Osteoblast (primary cell): ENCODE measurements around the gene USF3. TPM values are rescaled to one million over a fixed set of nuclear protein-coding genes. Genes with fewer than 3 reads are reported as not detected.

ENCODE experiments used
- DNase-seq: peaks from one replicate; pipeline ENCODE4 v3.0.0; 2011; ENCODE audit warnings: low spot score, mixed read lengths; ENCODE audit not compliant: insufficient read length; ENCODE audit errors: missing footprints
- H2AFZ ChIP-seq: 2 replicates; pipeline ENCODE4 v1.6.0; 2011; ENCODE audit warnings: mild to moderate bottlenecking, low read length
- H3K27ac ChIP-seq: 2 replicates; pipeline ENCODE4 v1.5.1; 2011; ENCODE audit warnings: mild to moderate bottlenecking, low read depth, low read length, moderate library complexity
- H3K27me3 ChIP-seq: 2 replicates; pipeline ENCODE4 v1.6.0; 2012; ENCODE audit warnings: mild to moderate bottlenecking, control low read depth, inconsistent platforms, low read length, moderate library complexity; ENCODE audit not compliant: insufficient read depth
- H3K36me3 ChIP-seq: 2 replicates; pipeline ENCODE4 v1.5.1; 2011; ENCODE audit warnings: mild to moderate bottlenecking, low read length, control low read depth, moderate library complexity; ENCODE audit not compliant: insufficient read depth
- H3K4me1 ChIP-seq: 2 replicates; pipeline ENCODE4 v1.5.1; 2011; ENCODE audit warnings: mild to moderate bottlenecking, low read length, control low read depth, moderate library complexity; ENCODE audit not compliant: insufficient read depth
- H3K4me2 ChIP-seq: 2 replicates; pipeline ENCODE4 v1.6.0; 2011; ENCODE audit warnings: mild to moderate bottlenecking, low read length; ENCODE audit not compliant: insufficient read depth
- H3K4me3 ChIP-seq: fragments of 200-600 bp; sonication (generic); 3 replicates; pipeline ENCODE4 v1.5.1; 2012; ENCODE audit warnings: mild to moderate bottlenecking, low read length, inconsistent platforms; ENCODE audit not compliant: insufficient read depth
- H3K79me2 ChIP-seq: 2 replicates; pipeline ENCODE4 v1.6.0; 2012; ENCODE audit warnings: mild to moderate bottlenecking, low read length, control low read depth, inconsistent platforms; ENCODE audit not compliant: insufficient read depth
- H3K9me3 ChIP-seq: 2 replicates; pipeline ENCODE4 v1.5.1; 2011; ENCODE audit warnings: low read depth, low read length, control low read depth
- H4K20me1 ChIP-seq: 2 replicates; pipeline ENCODE4 v1.6.0; 2012; ENCODE audit warnings: mild to moderate bottlenecking, low read length, control low read depth; ENCODE audit not compliant: insufficient read depth
- total RNA-seq: library from RNA; depleted of rRNA; stranded (reverse); fragments of >200 nt; gene quantifications from 2 replicates; pipeline ENCODE4 v1.2.3, GENCODE V29; 2012
- TF ChIP-seq, protein P1 (sequence below): IDR thresholded peaks from 2 replicates; pipeline ENCODE4 v1.5.1; 2011; ENCODE audit warnings: mild to moderate bottlenecking, low read depth, low read length, moderate library complexity; ENCODE audit errors: extremely low read depth

Gene USF3
- total RNA-seq, 1 donor, result 10.5 TPM

DNA sequence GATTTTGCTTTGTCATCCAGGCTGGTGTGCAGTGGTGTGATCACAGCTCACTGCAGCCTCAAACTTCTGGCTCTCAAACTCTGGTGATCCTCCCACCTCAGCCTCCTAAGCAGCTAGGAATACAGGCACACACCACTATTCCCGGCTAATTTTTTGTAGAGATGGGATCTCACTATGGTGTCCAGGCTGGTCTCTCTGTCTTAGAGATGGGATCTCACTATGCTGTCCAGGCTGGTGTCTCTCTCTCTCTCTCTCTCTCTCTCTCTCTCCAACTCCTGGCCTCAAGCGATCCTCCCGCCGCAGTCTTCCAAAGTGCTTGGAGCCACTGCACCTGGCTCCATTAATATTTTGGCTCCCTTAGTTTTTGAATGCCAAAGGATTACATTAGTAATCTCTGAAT is 17.7 kb downstream of the USF3 start:
- Histone ChIP-seq H3K9me3 (no peaks in the 10 kb centered on the region), H3K27me3 (no peaks in the 10 kb centered on the region), H3K36me3 (peaks cover 8% of the 10 kb centered on the region), H2AFZ (no peak overlapping the region), H3K4me1 (no peaks in the 10 kb centered on the region), H3K79me2 (peaks cover 3% of the 10 kb centered on the region), H3K4me2 (no peak overlapping the region), H3K4me3 (no peak overlapping the region), H4K20me1 (peaks cover 13% of the 10 kb centered on the region), H3K27ac (no peak overlapping the region)
- TF ChIP-seq, protein P1, sequence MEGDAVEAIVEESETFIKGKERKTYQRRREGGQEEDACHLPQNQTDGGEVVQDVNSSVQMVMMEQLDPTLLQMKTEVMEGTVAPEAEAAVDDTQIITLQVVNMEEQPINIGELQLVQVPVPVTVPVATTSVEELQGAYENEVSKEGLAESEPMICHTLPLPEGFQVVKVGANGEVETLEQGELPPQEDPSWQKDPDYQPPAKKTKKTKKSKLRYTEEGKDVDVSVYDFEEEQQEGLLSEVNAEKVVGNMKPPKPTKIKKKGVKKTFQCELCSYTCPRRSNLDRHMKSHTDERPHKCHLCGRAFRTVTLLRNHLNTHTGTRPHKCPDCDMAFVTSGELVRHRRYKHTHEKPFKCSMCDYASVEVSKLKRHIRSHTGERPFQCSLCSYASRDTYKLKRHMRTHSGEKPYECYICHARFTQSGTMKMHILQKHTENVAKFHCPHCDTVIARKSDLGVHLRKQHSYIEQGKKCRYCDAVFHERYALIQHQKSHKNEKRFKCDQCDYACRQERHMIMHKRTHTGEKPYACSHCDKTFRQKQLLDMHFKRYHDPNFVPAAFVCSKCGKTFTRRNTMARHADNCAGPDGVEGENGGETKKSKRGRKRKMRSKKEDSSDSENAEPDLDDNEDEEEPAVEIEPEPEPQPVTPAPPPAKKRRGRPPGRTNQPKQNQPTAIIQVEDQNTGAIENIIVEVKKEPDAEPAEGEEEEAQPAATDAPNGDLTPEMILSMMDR, result no peak
- DNase-seq, result no peak

- no peaks in the 10 kb centered on the region for H3K9me3 ChIP-seq
- no peak overlapping the region for H2AFZ ChIP-seq
- no peaks in the 10 kb centered on the region for H3K4me1 ChIP-seq
- H3K36me3 ChIP-seq, result peaks cover 8% of the 10 kb centered on the region
- no peak overlapping the region for H3K4me2 ChIP-seq
- peaks cover 3% of the 10 kb centered on the region for H3K79me2 ChIP-seq
- no peak overlapping the region for H3K4me3 ChIP-seq
- no peaks in the 10 kb centered on the region for H3K27me3 ChIP-seq
- H4K20me1 ChIP-seq, result peaks cover 13% of the 10 kb centered on the region
- H3K27ac ChIP-seq, result no peak overlapping the region
- TF ChIP-seq, protein P1, result no peak
- no peak for DNase-seq
These were observed 18.7 kb downstream of the USF3 start for GRCh38 chr3:113677737-113678136.

DNA sequence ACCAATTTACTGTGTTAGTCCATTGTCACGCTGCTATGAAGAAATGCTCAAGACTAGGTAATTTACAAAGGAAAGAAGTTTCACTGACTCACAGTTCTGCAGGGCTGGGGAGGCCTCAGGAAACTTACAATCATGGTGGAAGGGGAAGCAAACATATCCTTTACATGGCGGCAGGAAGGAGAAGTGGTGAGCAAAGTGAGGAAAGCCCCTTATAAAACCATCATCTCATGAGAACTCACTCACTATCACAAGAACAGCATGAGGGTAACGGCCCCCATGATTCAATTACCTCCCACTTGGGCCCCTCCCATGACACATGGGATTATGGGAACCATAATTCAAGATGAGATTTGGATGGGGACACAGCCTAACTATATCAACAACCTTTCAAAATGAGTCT is 20.2 kb downstream of the USF3 start:
- Histone ChIP-seq H3K27me3 (no peaks in the 10 kb centered on the region), H2AFZ (no peak overlapping the region), H3K27ac (no peak overlapping the region), H3K4me3 (no peak overlapping the region), H3K9me3 (no peaks in the 10 kb centered on the region), H3K4me1 (no peaks in the 10 kb centered on the region), H3K79me2 (peaks cover 3% of the 10 kb centered on the region), H3K36me3 (peaks cover 8% of the 10 kb centered on the region), H4K20me1 (peaks cover 13% of the 10 kb centered on the region), H3K4me2 (no peak overlapping the region)
- TF ChIP-seq, protein P1, result no peak
- DNase-seq, result no peak

DNA sequence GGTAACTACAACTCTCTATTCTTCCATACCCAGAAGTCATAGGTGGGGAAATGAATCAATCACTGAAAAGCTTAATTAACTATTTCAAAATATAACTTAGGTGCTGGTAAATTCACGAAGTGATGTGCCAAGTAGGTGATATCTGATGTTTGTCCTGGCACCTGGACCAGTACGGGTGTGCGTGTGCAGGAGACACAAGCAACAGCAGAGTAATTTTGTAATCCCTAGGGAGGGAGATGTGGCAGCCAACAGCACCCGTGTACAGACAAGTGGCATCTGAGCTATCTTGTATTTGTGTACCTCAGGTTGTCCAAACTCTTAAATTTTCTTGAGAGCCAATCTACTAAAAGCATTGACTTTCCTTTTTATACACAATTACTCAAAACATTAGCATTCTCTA is 22.8 kb downstream of the USF3 start:
- Histone ChIP-seq H3K4me1 (no peaks in the 10 kb centered on the region), H3K27me3 (no peaks in the 10 kb centered on the region), H4K20me1 (peaks cover 13% of the 10 kb centered on the region), H3K27ac (no peak overlapping the region), H3K79me2 (peaks cover 3% of the 10 kb centered on the region), H3K36me3 (peaks cover 12% of the 10 kb centered on the region), H3K4me2 (no peak overlapping the region), H3K4me3 (no peak overlapping the region), H3K9me3 (no peaks in the 10 kb centered on the region), H2AFZ (no peak overlapping the region)
- TF ChIP-seq, protein P1, result no peak
- no peak for DNase-seq
